ENCODE results near the gene CXCR6. TPM values are rescaled to one million over a fixed set of nuclear protein-coding genes. Genes with fewer than 3 reads are reported as not detected.

The CXCR6 gene
- total and polyA plus RNA-seq, 2 donors (not counting 1 experiment from before 2014, with no cell fraction given), result not detected

GRCh38 chr3:45967724-45968123 is 24.5 kb downstream of the CXCR6 start:
- H3K4me2 ChIP-seq (ENCODE audit: extremely low read depth, insufficient read depth, low read length), result no peak overlapping the region
- TF ChIP-seq CTCF (conservative IDR thresholded peaks at IDR 0.05 in 1 of 2, IDR thresholded peaks at IDR 0.05 in 1 of 2; ENCODE audit: low read depth in 1 of 2, low read length in 2 of 2) (no peak), EZH2 (IDR thresholded peaks at IDR 0.05; ENCODE audit: low read length, missing control alignments) (no peak)
- no peaks in the 10 kb centered on the region for H3K9me3 ChIP-seq (ENCODE audit: control insufficient read depth, insufficient read depth, low read depth, low read length)
- DNase-seq (ENCODE audit: low read depth in 2 of 2), result no peak
- no peaks in the 10 kb centered on the region for H4K20me1 ChIP-seq (ENCODE audit: control insufficient read depth, extremely low read depth, insufficient read depth, low read length)
- H3K4me1 ChIP-seq (ENCODE audit: control insufficient read depth, extremely low read depth, insufficient read depth, low read length), result peaks cover 6% of the 10 kb centered on the region
- H3K9ac ChIP-seq (ENCODE audit: insufficient read depth, low read length), result no peak overlapping the region
- H3K4me3 ChIP-seq (replicated peaks in 1 of 4; ENCODE audit: control extremely low read depth in 1 of 4, insufficient read depth in 1 of 4, low read depth in 3 of 4, low read length in 4 of 4), result no peak overlapping the region
- peaks cover 30% of the 10 kb centered on the region for H3K36me3 ChIP-seq (ENCODE audit: control insufficient read depth, insufficient read depth, low read length)
- H2AFZ ChIP-seq (ENCODE audit: low read length), result no peak overlapping the region
- H3K27me3 ChIP-seq (ENCODE audit: control insufficient read depth, insufficient read depth, low read length), result no peaks in the 10 kb centered on the region
- no peak overlapping the region for H3K27ac ChIP-seq (ENCODE audit: insufficient read depth, low read length)
- no peaks in the 10 kb centered on the region for H3K79me2 ChIP-seq (ENCODE audit: control insufficient read depth, insufficient read depth, low read length)

- Histone ChIP-seq H2AFZ (ENCODE audit: low read length) (no peak overlapping the region), H3K36me3 (ENCODE audit: control insufficient read depth, insufficient read depth, low read length) (peaks cover 30% of the 10 kb centered on the region), H3K4me2 (ENCODE audit: extremely low read depth, insufficient read depth, low read length) (no peak overlapping the region), H3K27me3 (ENCODE audit: control insufficient read depth, insufficient read depth, low read length) (no peaks in the 10 kb centered on the region), H4K20me1 (ENCODE audit: control insufficient read depth, extremely low read depth, insufficient read depth, low read length) (no peaks in the 10 kb centered on the region), H3K79me2 (ENCODE audit: control insufficient read depth, insufficient read depth, low read length) (no peaks in the 10 kb centered on the region), H3K4me1 (ENCODE audit: control insufficient read depth, extremely low read depth, insufficient read depth, low read length) (peaks cover 9% of the 10 kb centered on the region), H3K27ac (ENCODE audit: insufficient read depth, low read length) (no peak overlapping the region), H3K9me3 (ENCODE audit: control insufficient read depth, insufficient read depth, low read depth, low read length) (no peaks in the 10 kb centered on the region), H3K4me3 (replicated peaks in 1 of 4; ENCODE audit: control extremely low read depth in 1 of 4, insufficient read depth in 1 of 4, low read depth in 3 of 4, low read length in 4 of 4) (no peak overlapping the region), H3K9ac (ENCODE audit: insufficient read depth, low read length) (no peak overlapping the region)
- TF ChIP-seq EZH2 (IDR thresholded peaks at IDR 0.05; ENCODE audit: low read length, missing control alignments), result no peak
- TF ChIP-seq CTCF (conservative IDR thresholded peaks at IDR 0.05 in 1 of 2, IDR thresholded peaks at IDR 0.05 in 1 of 2; ENCODE audit: low read depth in 1 of 2, low read length in 2 of 2), result no peak
- no peak for DNase-seq (ENCODE audit: low read depth in 2 of 2)
These were observed 24.9 kb downstream of the CXCR6 start for GRCh38 chr3:45968149-45968548.

- no peaks in the 10 kb centered on the region for H4K20me1 ChIP-seq (ENCODE audit: control insufficient read depth, extremely low read depth, insufficient read depth, low read length)
- H3K4me1 ChIP-seq (ENCODE audit: control insufficient read depth, extremely low read depth, insufficient read depth, low read length), result peaks cover 10% of the 10 kb centered on the region
- DNase-seq (ENCODE audit: low read depth in 2 of 2), result peak; percentile 55 to 73
- no peaks in the 10 kb centered on the region for H3K9me3 ChIP-seq (ENCODE audit: control insufficient read depth, insufficient read depth, low read depth, low read length)
- no peak overlapping the region for H3K9ac ChIP-seq (ENCODE audit: insufficient read depth, low read length)
- no peak overlapping the region for H3K4me2 ChIP-seq (ENCODE audit: extremely low read depth, insufficient read depth, low read length)
- no peak overlapping the region for H3K4me3 ChIP-seq (replicated peaks in 1 of 4; ENCODE audit: control extremely low read depth in 1 of 4, insufficient read depth in 1 of 4, low read depth in 3 of 4, low read length in 4 of 4)
- no peak overlapping the region for H2AFZ ChIP-seq (ENCODE audit: low read length)
- no peaks in the 10 kb centered on the region for H3K27me3 ChIP-seq (ENCODE audit: control insufficient read depth, insufficient read depth, low read length)
- H3K79me2 ChIP-seq (ENCODE audit: control insufficient read depth, insufficient read depth, low read length), result no peaks in the 10 kb centered on the region
- peaks cover 30% of the 10 kb centered on the region for H3K36me3 ChIP-seq (ENCODE audit: control insufficient read depth, insufficient read depth, low read length)
- no peak overlapping the region for H3K27ac ChIP-seq (ENCODE audit: insufficient read depth, low read length)
- no peak for TF ChIP-seq CTCF (conservative IDR thresholded peaks at IDR 0.05 in 1 of 2, IDR thresholded peaks at IDR 0.05 in 1 of 2; ENCODE audit: low read depth in 1 of 2, low read length in 2 of 2)
- TF ChIP-seq EZH2 (IDR thresholded peaks at IDR 0.05; ENCODE audit: low read length, missing control alignments), result no peak
These were observed 25.4 kb downstream of the CXCR6 start for GRCh38 chr3:45968706-45969105.
